ENCODE measurements around the gene PDE6A.

DNA sequence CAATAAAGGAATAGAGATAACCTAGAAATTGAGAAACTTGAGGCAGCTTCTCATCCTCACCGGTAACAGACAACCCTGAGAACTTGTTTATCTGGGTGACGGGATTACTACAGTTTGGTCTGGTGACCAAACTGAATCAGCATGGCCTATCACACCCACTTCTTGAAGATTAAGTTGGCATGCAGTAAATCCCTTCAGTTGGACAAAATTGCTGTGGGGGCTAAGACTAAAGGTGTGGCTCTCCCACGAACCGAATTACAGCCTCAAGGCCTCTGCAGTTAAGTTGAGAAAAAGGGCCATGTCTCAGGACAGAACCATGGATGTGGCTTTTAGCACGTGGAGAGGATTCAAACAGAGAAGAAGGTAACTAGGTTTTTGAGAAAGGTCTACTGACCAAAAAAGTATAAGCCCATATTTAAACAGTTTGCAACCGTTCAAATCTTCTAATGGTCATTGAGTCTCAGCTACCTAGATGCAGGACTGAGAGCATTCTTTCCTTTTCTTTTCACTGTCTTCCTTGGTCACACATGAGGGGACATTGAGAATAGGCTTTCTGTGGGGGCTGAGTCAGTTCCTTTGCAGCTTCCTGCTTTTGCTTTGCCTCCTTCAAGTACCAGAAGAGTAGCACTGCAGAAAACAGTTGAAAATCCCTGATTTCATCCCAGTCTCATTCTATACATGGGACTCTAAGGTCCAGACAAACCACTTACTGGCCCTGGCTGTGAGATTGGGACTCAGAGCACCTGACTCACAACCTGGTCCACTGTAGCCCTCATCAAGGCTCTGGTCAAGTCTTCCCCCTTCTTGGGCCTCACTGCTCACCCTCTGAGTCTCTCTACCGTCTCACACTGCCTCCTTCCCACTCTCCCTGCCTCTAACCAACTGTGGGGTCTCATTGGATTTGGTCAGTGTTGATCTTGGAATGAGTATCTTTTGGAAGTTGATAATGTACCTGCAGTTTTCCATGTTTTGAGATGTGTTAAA is 30.9 kb downstream of the PDE6A start:
- TF ChIP-seq, protein P1, sequence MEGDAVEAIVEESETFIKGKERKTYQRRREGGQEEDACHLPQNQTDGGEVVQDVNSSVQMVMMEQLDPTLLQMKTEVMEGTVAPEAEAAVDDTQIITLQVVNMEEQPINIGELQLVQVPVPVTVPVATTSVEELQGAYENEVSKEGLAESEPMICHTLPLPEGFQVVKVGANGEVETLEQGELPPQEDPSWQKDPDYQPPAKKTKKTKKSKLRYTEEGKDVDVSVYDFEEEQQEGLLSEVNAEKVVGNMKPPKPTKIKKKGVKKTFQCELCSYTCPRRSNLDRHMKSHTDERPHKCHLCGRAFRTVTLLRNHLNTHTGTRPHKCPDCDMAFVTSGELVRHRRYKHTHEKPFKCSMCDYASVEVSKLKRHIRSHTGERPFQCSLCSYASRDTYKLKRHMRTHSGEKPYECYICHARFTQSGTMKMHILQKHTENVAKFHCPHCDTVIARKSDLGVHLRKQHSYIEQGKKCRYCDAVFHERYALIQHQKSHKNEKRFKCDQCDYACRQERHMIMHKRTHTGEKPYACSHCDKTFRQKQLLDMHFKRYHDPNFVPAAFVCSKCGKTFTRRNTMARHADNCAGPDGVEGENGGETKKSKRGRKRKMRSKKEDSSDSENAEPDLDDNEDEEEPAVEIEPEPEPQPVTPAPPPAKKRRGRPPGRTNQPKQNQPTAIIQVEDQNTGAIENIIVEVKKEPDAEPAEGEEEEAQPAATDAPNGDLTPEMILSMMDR (IDR thresholded peaks at IDR 0.05; ENCODE audit: low read depth, low read length, missing input control): no peak
- TF ChIP-seq FOXA1 (IDR thresholded peaks at IDR 0.05) (no peak), EGR1 (IDR thresholded peaks at IDR 0.05; ENCODE audit: low read depth in 2 of 2) (no peak), SP1 (IDR thresholded peaks at IDR 0.05) (no peak), RAD21 (IDR thresholded peaks at IDR 0.05) (no peak), JUND (IDR thresholded peaks at IDR 0.05) (no peak), GABPA (IDR thresholded peaks at IDR 0.05 in 1 of 2, conservative IDR thresholded peaks at IDR 0.05 in 1 of 2) (no peak), TAF1 (conservative IDR thresholded peaks at IDR 0.05) (no peak), YY1 (IDR thresholded peaks at IDR 0.05) (no peak)
- TF ChIP-seq, protein P2, sequence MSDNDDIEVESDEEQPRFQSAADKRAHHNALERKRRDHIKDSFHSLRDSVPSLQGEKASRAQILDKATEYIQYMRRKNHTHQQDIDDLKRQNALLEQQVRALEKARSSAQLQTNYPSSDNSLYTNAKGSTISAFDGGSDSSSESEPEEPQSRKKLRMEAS (IDR thresholded peaks at IDR 0.05): no peak
- TF ChIP-seq, protein P3, sequence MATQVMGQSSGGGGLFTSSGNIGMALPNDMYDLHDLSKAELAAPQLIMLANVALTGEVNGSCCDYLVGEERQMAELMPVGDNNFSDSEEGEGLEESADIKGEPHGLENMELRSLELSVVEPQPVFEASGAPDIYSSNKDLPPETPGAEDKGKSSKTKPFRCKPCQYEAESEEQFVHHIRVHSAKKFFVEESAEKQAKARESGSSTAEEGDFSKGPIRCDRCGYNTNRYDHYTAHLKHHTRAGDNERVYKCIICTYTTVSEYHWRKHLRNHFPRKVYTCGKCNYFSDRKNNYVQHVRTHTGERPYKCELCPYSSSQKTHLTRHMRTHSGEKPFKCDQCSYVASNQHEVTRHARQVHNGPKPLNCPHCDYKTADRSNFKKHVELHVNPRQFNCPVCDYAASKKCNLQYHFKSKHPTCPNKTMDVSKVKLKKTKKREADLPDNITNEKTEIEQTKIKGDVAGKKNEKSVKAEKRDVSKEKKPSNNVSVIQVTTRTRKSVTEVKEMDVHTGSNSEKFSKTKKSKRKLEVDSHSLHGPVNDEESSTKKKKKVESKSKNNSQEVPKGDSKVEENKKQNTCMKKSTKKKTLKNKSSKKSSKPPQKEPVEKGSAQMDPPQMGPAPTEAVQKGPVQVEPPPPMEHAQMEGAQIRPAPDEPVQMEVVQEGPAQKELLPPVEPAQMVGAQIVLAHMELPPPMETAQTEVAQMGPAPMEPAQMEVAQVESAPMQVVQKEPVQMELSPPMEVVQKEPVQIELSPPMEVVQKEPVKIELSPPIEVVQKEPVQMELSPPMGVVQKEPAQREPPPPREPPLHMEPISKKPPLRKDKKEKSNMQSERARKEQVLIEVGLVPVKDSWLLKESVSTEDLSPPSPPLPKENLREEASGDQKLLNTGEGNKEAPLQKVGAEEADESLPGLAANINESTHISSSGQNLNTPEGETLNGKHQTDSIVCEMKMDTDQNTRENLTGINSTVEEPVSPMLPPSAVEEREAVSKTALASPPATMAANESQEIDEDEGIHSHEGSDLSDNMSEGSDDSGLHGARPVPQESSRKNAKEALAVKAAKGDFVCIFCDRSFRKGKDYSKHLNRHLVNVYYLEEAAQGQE (IDR thresholded peaks at IDR 0.05): no peak
- TF ChIP-seq, protein P4, sequence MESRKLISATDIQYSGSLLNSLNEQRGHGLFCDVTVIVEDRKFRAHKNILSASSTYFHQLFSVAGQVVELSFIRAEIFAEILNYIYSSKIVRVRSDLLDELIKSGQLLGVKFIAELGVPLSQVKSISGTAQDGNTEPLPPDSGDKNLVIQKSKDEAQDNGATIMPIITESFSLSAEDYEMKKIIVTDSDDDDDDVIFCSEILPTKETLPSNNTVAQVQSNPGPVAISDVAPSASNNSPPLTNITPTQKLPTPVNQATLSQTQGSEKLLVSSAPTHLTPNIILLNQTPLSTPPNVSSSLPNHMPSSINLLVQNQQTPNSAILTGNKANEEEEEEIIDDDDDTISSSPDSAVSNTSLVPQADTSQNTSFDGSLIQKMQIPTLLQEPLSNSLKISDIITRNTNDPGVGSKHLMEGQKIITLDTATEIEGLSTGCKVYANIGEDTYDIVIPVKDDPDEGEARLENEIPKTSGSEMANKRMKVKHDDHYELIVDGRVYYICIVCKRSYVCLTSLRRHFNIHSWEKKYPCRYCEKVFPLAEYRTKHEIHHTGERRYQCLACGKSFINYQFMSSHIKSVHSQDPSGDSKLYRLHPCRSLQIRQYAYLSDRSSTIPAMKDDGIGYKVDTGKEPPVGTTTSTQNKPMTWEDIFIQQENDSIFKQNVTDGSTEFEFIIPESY (IDR thresholded peaks at IDR 0.05): no peak
- TF ChIP-seq, protein P5, sequence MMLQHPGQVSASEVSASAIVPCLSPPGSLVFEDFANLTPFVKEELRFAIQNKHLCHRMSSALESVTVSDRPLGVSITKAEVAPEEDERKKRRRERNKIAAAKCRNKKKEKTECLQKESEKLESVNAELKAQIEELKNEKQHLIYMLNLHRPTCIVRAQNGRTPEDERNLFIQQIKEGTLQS (IDR thresholded peaks at IDR 0.05): no peak

Data from liver (tissue), 3 donors.